HG03558 (cell line): Measurements from ENCODE around the gene PTF1A.

Experiments used
- ATAC-seq: cut with Tn5 transposase; IDR thresholded peaks from one replicate; pipeline ENCODE4 v1.9.1; 2021; ENCODE audit warnings: moderate number of reproducible peaks; ENCODE audit not compliant: unreplicated experiment; ENCODE audit errors: extremely low read depth

PTF1A gene, protein sequence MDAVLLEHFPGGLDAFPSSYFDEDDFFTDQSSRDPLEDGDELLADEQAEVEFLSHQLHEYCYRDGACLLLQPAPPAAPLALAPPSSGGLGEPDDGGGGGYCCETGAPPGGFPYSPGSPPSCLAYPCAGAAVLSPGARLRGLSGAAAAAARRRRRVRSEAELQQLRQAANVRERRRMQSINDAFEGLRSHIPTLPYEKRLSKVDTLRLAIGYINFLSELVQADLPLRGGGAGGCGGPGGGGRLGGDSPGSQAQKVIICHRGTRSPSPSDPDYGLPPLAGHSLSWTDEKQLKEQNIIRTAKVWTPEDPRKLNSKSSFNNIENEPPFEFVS

DNA sequence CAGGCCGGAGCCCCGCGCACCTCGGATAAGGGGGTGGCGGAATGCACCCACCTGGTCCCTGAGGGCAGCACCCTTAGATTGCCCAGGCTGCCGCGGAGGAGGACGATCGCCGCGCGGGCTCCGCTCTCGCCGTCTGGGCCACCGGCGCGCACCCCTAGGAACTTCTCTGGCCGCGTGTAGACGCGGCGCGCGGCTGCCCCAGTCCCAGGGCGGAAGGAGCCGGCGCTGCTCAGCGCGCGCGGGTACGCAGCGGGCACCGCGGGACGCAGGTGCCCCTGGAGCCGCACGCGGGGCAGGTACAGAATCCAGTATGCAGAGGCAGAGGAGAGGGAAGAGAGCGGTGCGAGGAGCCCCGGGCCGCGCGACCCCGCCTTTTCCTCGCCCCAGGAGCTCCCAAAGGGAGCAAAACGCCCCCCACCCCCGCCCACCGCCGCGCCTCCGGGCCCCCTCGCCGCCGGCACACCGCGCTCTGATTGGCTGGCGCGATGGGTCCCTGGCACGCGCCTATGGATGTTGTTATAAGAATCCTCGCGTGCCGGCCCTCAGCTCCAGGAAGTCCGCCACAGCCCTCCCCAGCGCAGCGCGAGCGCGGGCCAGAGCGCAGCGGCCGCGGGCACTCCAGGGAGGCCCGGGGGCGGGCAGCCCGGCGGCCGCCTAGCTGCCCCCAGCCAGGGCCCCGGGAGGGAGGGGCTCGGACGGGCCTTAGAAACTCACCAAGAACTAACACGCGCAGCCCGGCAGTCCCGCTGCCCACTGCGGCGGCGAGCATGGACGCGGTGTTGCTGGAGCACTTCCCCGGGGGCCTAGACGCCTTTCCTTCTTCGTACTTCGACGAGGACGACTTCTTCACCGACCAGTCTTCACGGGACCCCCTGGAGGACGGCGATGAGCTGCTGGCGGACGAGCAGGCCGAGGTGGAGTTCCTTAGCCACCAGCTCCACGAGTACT is at the start of gene PTF1A:
Gene PTF1A (plus strand): TSS at position 549 of the 948 bp plus-strand sequence. CDS start 219 bp downstream, at position 768.
- no peak for ATAC-seq

DNA sequence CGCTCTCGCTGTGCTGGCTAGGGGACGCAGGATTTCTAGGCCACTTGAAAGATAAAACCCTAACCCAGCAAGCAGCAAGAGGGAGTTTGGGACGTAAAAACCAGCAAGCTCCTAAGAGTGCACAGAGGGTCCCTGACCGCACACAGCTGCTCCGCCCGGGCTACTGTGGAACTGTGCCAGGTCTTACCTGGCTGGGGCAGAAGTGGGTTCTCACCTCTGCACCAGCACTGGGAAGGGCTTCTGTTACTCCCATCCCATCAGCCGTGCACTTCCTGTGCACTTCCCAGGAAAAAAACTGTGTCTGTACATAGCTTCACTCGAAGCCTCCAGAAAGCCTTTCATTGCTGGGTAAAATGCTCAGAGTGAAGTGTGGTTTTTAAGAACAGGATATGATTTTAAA is 45.9 kb upstream of the PTF1A start:
- ATAC-seq: no peak

DNA sequence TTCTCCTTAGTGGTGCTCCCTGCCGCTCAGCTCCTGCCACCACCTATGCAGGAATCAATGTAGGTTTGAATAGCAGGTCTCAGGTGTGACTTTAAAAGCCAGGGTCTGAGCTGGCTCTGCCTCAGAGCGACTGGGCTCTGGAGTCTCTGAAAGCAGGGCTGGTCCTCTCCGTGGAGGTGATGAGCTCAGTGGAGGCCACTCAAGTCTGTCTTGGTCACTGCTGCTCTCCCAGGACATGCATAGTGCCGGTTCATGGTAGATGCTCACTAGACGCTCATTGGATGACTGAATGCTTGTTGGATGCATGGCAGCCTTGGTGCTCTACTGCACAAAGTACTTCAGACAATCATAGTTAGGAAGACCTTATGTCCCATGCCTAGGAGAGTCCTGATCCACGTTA is 45.1 kb upstream of the PTF1A start:
- no peak for ATAC-seq

DNA sequence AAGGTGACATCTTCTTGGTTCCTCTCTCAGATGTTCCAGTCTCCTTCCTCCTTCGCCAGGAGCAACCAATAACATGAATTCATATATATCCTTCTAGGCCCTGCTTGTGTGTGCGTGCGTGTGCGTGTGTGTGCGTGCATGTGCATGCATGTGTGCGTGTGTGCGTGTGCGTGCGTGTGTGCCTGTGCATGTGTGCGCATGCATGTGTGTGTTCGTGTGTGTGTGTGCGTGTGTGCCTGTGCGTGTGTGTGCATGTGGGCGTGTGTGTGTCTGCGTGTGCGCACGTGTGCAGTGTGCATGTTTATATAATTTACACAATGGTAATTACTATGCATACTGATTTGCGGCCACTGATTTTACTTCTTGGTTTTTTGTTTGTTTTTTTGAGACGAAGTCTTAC is 43.9 kb upstream of the PTF1A start:
- no peak for ATAC-seq

DNA sequence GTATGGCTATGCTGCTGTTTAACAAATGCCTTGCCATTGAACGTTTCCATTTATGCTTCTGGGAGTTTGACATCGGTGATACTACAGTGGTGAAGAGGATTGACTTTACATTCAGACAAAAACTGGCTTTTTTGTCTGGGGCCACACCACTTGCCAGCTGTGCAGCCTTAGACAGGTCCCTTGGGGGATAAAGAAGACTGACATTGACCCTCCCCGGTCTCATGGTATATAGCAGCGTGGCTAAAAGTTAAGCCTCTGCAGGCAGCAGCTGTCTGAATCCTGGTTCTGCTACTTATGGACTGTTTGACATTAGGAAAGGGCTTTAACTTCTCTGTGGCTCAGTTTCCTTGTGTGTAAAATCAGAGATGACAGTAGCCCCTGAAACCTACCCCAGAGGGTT is 42.0 kb upstream of the PTF1A start:
- no peak for ATAC-seq

DNA sequence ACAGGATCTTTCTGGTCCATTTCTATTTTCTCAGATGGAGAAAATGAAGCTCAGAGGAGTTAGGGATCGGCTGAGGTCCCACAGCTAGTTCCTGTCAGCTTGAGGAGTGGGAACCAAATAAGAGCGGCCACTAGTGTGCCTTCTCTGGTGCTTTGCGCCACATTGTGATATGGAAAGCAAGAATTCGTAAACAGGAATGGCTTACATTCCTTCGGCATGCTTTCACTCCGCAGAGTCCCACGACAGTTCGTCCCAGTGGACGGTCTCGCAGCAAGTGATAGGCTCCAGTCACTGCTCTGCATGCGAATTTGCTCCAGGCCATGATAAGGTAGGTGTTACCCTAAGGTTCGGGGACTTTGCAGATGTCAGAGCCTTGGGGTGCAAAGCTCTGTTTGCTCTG is 41.5 kb upstream of the PTF1A start:
- ATAC-seq: no peak

DNA sequence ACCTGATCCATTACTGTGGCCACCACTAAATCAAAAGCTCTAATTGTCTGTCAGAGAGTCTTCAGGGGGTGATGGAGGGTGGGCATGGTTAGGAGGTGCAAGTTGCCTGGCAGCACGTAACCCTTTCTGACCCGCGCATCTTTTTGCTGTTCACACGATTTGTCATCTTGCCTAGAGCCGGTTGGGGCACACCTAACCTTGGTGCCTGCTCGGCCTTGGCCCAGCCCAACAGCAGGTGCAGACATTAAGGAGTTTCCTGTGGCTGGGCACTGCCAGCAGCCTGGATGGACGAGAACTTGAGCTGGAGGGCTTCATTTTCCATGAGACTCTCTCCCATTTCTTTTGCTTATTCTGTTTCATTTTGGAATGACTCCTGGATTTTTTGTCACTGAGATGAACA is 41.0 kb upstream of the PTF1A start:
- no peak for ATAC-seq

DNA sequence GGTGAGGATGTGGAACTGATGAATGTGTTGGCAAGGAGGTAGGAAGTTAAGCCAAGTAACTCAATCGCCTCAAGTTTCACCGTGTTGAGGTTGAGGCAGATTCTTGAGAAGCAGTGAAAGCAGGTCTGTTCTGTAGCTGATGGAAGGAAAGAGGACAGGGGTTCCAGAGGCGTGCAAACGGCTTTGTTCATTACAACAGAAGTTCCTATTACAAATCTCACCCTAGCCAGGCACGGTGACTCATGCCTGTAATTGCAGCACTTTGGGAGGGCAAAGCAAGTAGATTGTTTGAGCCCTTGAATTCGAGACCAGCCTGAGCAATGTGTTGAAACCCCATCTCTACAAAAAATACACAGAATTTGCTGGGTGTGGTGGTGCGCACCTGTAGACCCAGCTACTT is 36.9 kb upstream of the PTF1A start:
- ATAC-seq: no peak

DNA sequence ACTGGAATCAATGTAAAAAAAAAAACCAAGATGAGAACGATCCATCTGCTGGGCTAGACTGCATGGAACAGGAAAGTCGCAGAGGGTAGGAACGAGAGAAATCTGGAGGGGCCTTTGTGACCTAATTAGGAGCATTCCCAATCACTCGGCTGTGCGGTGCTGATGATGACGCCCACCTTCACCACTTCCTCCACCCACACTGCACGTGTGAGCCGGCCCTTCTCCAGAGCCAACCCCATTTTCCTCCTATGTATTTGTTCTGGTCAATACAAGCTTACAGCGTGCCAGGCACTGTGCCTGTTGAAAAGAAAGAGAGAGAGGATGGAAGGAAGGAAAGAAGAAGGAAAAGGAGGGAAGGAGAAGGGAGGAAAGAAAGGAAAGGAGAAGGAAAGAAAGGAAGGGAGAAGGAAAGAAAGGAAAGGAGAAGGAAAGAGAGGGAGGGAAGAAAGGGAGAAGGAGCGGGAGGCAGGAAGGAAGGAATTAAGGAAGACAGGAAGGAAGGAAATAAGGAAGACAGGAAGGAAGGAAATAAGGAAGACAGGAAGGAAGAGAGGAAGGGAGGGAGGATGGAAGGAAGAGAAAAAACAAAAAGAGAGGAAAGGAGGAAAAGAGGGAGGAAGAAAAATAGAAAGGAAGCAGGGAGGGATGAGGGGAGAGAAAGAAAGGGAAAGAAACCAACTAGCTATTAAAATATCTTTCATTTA is 35.5 kb upstream of the PTF1A start:
- no peak for ATAC-seq

DNA sequence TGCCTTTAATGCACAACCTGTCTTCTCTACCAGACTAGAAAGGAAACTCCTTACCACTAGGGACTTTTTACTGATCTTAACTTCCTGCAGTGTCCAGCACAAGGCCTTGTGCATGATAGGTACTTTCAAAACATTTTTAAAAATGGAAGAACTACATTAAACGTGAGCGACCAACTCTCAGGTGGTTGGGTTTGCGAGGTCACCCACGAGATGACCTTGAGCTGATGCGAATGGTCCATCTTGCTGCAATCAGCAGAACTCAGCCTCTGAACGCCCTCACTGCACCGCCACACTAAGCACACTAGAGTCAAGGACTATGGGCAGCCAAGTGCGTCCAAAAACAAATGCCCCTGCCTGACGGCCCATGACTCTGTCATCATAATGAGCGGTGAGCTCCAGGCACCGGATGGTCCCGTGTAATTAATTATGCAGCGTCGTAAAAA is 34.9 kb upstream of the PTF1A start:
- ATAC-seq: no peak

DNA sequence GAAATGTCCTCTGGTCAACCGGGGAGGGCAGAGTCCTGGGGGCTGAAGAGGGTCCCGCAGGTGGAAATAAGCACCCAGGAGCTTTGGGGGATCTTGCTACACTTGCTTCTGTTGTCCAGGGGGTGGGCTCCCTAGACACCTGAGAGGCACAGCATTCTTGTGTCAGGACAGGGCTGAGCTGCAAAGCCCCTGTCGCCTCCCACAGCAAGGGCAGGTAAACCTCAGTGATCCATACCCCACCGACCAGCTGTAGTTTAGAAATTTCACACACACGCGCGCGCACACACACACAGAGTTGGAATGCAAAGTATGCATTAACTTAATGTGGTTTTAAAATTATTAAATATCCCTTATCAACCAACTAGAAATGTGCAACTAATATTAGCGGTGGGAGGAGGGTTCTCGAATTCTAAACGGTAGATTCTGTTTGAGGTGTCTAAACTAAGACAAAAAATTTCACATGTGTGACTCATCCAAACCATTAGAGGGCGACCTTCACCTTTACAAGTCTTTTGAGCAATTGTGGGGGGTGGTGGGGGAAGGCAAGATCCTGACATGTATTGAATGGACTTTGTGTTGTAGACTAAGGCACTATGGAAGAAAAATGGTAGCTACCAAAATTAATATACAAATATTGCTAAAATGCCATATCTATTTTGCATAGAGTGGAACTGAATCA is 34.3 kb upstream of the PTF1A start:
- ATAC-seq: no peak

DNA sequence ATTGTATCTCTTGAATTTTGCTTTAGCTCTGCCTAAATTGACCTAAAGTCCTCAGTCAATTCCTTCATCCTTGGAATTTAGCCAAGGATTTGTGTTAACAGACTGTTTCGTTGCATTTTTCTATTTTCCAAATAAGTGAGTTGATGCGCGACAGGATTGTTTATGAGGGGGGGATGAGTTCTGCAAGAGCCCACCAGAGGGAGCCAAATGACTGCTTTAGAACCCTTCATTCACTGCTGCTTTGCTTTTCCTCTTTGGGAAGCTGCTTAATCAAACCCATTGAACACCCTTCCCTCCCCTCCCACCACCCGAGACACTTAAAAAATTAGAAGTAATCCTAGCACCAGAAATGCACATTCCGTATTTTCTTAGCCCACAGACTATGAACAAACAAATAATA is 33.7 kb upstream of the PTF1A start:
- no peak for ATAC-seq

DNA sequence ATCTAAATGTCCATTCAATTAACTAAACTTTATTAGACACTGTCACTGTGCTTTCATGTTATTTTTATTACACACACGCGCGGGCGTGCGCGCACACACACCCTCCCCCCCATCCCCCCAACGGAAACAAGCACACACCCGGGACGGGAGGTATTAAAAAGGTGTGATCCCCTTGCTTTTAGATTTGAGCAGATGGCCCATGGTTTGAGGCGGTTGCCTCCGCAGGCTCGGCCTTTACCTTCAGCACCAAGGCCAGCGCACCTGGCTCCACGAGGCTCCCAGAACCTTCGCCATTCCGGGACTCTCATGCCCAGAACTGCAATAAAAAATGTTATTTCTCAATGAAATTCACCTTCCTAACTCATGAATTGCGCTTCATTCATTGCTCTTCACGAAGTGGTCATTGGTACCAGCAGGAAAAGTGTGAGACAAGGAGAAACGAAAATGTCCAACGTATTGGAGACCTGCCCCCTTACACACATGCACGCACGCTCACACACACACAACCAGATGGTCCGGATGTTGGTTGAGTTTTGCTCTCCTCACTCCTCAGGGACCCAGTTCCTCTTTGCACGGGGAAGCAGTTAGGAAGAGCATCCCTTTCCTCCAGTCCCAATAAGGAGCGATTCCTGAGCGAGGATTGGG is 20.8 kb upstream of the PTF1A start:
- no peak for ATAC-seq

DNA sequence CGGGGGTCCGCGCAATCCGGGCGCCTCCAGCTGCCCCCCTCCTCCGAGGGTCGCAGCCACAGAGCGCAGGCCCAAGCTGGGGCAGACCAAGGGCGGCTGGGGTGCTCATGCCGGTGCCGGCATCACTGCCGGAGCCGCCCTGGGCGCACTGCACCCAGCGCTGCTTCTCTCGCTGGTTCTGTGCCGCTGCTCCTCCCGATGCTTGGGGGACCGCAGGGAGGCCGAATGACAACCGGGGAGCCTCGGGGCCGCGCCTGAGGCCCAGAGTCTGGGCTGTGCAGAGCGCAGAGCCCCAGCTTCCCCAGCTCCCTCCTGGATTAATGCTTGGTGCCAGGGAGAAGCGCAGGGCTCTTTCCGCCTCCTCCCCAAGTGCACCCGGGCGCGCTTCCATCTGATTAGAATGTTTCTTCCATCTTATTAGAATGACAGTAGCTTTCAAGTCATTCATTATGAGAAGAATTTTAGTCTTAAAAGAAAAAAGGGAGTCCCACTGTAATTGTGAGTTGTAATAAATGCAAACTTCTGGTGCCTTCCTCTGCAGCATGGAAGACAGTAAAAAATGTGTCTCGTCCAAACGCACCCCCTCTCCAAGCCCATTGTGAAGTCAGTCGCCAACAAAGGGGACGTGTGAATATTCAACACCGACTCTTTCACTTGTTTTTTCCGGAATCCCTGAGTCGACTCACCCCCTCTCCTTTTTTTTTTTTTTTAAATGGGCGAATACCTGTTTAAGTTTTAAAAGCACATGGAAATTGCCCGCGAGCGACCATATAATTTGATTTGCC is 19.5 kb upstream of the PTF1A start:
- no peak for ATAC-seq

DNA sequence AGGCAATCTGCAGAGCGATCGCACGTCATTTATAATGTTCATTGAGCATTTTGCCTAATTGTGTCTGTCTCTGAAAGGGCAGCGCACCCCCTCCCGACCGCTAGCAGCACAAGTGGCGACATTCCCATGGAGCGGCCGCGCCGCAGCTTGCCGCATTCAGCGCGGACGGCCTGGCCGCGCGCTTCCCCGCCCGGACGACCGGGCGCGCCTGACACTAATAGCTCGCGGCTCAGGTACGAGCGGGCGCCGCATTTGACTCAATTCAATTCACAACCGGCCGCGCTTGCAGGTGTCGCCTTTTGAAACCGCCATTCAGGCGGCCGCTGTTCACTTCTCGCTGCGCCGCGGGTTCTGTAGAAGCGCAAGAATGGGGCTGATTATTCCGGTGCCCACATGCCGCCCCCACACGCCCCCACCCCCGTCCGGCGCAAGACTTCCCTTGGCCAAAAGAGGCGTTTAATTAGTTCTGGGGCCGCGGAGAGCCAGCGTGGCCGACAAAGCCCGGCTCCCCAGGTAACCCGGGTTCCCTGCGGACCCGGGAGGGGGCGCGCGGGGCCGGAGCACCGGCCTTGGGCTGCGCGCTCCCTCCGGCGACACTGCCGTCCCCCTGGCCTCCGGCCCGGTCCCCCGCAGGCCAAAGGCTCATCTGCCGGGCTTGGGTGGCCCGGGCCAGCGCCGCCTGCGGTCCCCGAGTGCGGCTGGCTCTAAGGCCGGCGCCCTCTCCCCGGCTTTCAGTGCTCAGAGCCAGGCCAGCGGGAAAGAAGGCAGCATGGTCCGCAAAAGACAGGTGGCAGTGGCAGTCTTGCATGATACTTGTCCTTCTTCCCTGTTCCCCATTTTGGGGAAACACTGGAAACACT is 18.7 kb upstream of the PTF1A start:
- no peak for ATAC-seq

DNA sequence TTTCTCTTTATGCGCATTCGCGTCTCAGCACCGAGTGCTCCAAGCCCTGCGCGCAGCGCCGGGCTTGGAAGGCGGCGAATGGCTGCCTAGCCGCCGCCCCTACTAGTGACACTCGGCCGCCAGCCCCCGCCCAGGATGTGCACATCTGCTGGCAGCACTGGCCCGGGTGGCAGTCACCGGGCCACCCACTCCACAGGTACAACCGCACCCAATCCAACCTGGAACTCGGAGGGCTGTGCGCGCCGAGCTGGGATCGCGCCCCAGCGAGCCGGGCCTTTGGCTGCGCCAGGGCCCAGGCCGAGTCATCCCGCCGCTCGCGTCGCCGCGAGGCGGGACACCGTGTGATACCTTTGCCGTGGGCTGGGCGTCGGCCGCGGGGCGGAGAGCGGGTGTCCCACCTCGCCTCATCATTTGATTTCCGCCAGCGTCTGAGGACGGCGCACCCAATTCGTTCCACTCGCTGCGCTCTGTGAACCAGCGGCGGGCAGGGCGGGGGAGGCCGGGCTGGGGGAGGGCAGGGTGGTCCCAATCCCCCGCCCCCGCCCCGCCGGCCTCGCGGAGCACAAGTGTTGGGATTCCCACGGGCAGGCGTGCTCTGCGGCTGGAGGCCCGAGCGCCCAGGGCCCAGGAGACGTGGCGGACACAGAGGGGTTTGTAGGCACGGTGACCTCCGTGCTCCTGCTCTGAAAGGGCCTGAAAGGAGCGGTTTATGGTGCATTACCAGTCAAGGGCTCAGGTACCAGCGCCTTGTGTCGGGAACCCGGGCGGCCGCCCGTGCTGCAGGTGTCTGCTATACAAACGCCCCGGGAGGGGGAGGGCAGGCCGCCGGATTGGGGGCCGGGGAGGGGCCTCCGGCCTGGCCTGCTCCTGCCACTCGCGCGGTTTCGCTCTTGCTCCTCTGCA is 17.8 kb upstream of the PTF1A start:
- ATAC-seq: no peak

DNA sequence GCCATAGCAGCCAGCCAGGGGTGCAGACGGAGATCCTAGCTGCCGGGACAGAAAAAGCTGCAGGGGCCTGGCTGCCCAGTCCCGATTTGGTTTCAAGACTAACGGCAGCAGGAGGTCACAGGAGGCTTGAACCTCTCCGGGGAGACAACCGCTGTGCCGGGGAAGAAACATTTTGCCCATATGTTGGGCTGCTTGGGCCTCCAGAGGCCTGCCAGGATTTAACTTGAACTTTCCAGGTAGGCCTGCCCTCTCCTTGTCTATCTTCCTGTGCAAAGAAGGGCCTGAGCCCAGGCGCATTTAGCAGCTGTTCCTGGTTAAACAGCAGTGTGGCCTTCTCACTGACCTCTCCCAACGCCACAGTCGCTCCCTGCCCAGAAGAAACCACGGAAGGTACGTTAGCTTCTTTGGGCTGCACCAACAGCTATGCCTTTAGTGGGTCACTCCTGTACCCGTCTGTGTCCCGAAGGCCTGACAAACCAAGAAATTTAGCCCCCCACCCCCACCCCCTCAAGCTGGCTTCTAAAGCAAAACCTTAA is 17.1 kb upstream of the PTF1A start:
- no peak for ATAC-seq
